Immature natural killer cell (primary cell): ENCODE data around the gene ATRAID. TPM values are rescaled to one million over a fixed set of nuclear protein-coding genes. Genes with fewer than 3 reads are reported as not detected.
A peak's percentile ranks its signal among the peaks of the same experiment; 100 is the strongest.

Experiments
- DNase-seq, 3 donors: peaks; one replicate each; pipeline ENCODE4 v3.0.0; 2022; ENCODE audit warnings: mixed read lengths in 1 of 3
- H3K27ac Mint-ChIP-seq, 6 donors: one replicate each; pipeline ENCODE4 v1.8.0; 2020; ENCODE audit warnings: mixed read lengths in 6 of 6, mild to moderate bottlenecking in 5 of 6, inconsistent platforms in 4 of 6, moderate library complexity in 3 of 6
- H3K27me3 Mint-ChIP-seq, 3 donors: one replicate each; pipeline ENCODE4 v1.8.0; 2020 to 2021; ENCODE audit warnings: low read depth in 3 of 3, mild to moderate bottlenecking in 3 of 3, mixed read lengths in 3 of 3, moderate library complexity in 3 of 3, inconsistent platforms in 1 of 3
- H3K36me3 Mint-ChIP-seq, 3 donors: one replicate each; pipeline ENCODE4 v1.8.0; 2020; ENCODE audit warnings: mixed read lengths in 3 of 3, inconsistent platforms in 2 of 3, mild to moderate bottlenecking in 2 of 3
- H3K4me1 Mint-ChIP-seq, 2 donors: one replicate each; pipeline ENCODE4 v1.8.0; 2020; ENCODE audit warnings: inconsistent platforms in 2 of 2, mild to moderate bottlenecking in 2 of 2, mixed read lengths in 2 of 2, moderate library complexity in 1 of 2
- H3K4me3 Mint-ChIP-seq, 5 donors: one replicate each; pipeline ENCODE4 v1.8.0; 2020; ENCODE audit warnings: mild to moderate bottlenecking in 5 of 5, mixed read lengths in 5 of 5, inconsistent platforms in 3 of 5, moderate library complexity in 3 of 5
- H3K9me3 Mint-ChIP-seq, 6 donors: one replicate each; pipeline ENCODE4 v1.8.0; 2020; ENCODE audit warnings: mild to moderate bottlenecking in 6 of 6, mixed read lengths in 6 of 6, inconsistent platforms in 4 of 6, moderate library complexity in 3 of 6
- polyA plus RNA-seq, 3 donors: library from polyadenylated mRNA; unstranded; fragments of 300-500 nt; fragmentation: Illumina TruSeq; gene quantifications; one replicate each; pipeline ENCODE4 v1.2.3, GENCODE V29; 2021

Gene ATRAID
- polyA plus RNA-seq, 3 donors from 2014 or later: 264 to 391 (median 388) TPM

DNA sequence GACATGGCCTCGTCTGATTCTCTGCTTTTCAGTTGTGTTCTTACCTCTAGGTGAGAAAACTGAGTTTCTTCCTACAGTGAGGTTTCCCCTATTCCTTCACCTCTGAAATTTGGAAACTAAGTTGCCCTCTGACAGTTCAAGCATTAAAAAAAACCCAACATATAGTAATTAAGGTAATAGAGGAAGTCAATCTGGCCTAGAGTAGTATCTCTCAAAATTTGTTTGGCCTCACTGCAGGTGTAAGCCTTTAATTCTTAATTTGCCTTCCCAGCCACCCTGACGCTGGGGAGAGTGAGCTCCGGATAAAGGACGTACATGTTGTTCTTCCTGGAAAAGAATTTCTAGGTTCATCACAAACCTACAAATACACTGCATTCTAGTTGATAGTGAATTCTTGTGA is 6.8 kb downstream of the ATRAID start:
- Mint-ChIP-seq H3K36me3 (peaks cover 0 to 18% (median 4%) of the 10 kb centered on the region in 3 donors), H3K9me3 (no peaks in the 10 kb centered on the region), H3K27me3 (peaks cover 0 to 4% (median 2%) of the 10 kb centered on the region in 3 donors), H3K4me1 (peaks cover 28 to 30% of the 10 kb centered on the region in 2 donors), H3K27ac (peak overlapping the region in 1 of 6 donors; percentile 69), H3K4me3 (peak overlapping the region; percentile 38 to 93 (median 61))
- DNase-seq: no peak

- Mint-ChIP-seq H3K4me1 (peaks cover 27% of the 10 kb centered on the region in 2 donors), H3K9me3 (no peaks in the 10 kb centered on the region), H3K4me3 (no peak overlapping the region), H3K27ac (no peak overlapping the region), H3K27me3 (peaks cover 0 to 4% (median 2%) of the 10 kb centered on the region in 3 donors), H3K36me3 (peaks cover 0 to 18% (median 4%) of the 10 kb centered on the region in 3 donors)
- no peak for DNase-seq
Observed at GRCh38 chr2:27219091-27219490, 7.2 kb downstream of the ATRAID start.

DNA sequence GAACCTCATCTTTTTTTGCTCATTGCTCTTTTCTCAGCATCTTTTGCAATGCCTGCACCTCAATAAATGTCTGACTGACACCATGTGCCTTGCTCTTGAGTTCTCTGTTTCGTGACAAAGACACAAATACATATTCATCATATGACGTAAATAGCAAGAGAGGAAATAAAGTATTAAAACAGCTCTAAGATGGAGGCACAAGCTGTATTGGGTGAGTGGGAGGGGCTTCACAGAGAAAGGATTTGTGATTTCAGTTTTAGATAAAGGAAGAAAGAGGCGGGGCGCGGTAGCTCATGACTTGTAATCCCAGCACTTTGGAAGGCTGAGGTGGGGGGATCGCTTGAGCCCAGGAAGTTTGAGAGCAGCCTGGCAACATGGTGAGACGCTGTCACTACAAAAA is 8.2 kb downstream of the ATRAID start:
- Mint-ChIP-seq H3K27me3 (peaks cover 0 to 4% (median 2%) of the 10 kb centered on the region in 3 donors), H3K36me3 (peaks cover 4 to 26% (median 4%) of the 10 kb centered on the region in 3 donors), H3K4me3 (peak overlapping the region in 1 of 5 donors; percentile 27), H3K9me3 (no peaks in the 10 kb centered on the region), H3K4me1 (peaks cover 27% of the 10 kb centered on the region in 2 donors), H3K27ac (no peak overlapping the region)
- DNase-seq: no peak

GRCh38 chr2:27221166-27221565 is 9.3 kb downstream of the ATRAID start:
- Mint-ChIP-seq H3K36me3 (peaks cover 4 to 27% (median 4%) of the 10 kb centered on the region in 3 donors), H3K4me1 (peaks cover 24 to 27% of the 10 kb centered on the region in 2 donors), H3K27me3 (peaks cover 0 to 4% (median 2%) of the 10 kb centered on the region in 3 donors), H3K9me3 (no peaks in the 10 kb centered on the region), H3K4me3 (no peak overlapping the region), H3K27ac (no peak overlapping the region)
- DNase-seq: no peak

DNA sequence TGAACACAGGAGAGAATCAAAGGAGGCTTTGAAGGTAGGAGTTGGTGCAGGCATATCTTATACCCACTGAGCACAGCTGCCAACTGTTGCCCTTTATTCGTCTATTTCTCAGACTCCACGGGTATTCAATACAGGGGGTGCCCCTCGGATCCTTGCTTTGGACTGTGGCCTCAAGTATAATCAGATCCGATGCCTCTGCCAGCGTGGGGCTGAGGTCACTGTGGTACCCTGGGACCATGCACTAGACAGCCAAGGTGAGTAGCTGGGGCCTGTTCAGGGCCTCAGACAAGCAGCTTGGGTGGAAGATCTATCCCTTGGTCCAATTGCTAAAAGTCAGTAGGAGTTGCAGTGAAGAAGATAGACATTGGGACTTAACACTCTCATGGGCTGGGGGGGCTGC is 10.6 kb downstream of the ATRAID start:
- Mint-ChIP-seq H3K27ac (no peak overlapping the region), H3K36me3 (peaks cover 7 to 39% (median 8%) of the 10 kb centered on the region in 3 donors), H3K4me3 (no peak overlapping the region), H3K9me3 (no peaks in the 10 kb centered on the region), H3K27me3 (peaks cover 0 to 3% (median 2%) of the 10 kb centered on the region in 3 donors), H3K4me1 (peaks cover 13 to 16% of the 10 kb centered on the region in 2 donors)
- no peak for DNase-seq

DNA sequence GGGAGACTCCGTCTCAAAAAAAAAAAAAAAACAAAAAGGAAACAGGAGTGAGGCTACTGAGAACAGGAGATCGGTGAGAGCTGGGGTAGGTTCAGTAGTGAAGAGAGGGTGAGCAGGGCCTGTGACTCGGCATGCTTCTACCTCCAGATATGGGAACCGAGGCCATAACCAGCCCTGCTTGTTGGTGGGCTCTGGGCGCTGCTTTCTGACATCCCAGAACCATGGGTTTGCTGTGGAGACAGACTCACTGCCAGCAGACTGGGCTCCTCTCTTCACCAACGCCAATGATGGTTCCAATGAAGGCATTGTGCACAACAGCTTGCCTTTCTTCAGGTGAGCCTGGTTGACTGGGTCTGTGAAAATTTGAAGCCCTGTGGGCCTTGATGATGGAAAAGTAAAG is 11.6 kb downstream of the ATRAID start:
- no peaks in the 10 kb centered on the region for H3K9me3 Mint-ChIP-seq
- H3K4me1 Mint-ChIP-seq: peaks cover 3 to 6% of the 10 kb centered on the region in 2 donors
- no peak for DNase-seq
- no peaks in the 10 kb centered on the region for H3K27me3 Mint-ChIP-seq
- H3K27ac Mint-ChIP-seq: no peak overlapping the region
- no peak overlapping the region for H3K4me3 Mint-ChIP-seq
- H3K36me3 Mint-ChIP-seq: peaks cover 7 to 48% (median 13%) of the 10 kb centered on the region in 3 donors

DNA sequence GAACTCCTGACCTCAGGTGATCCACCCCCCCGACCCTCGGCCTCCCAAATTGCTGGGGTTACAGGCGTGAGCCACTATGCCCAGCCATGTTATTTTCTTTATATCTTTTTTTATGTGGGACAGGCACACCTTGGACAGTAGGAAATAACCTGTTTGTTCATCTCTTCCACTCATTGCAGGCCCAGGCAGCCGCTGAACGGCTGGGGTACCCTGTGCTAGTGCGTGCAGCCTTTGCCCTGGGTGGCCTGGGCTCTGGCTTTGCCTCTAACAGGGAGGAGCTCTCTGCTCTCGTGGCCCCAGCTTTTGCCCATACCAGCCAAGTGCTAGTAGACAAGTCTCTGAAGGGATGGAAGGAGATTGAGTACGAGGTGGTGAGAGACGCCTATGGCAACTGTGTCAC is 13.7 kb downstream of the ATRAID start:
- H3K4me3 Mint-ChIP-seq: no peak overlapping the region
- H3K9me3 Mint-ChIP-seq: no peaks in the 10 kb centered on the region
- H3K27me3 Mint-ChIP-seq: no peaks in the 10 kb centered on the region
- H3K4me1 Mint-ChIP-seq: no peaks in the 10 kb centered on the region
- H3K36me3 Mint-ChIP-seq: peaks cover 7 to 46% (median 13%) of the 10 kb centered on the region in 3 donors
- no peak for DNase-seq
- H3K27ac Mint-ChIP-seq: peak overlapping the region in 1 of 6 donors; percentile 39

- Mint-ChIP-seq H3K4me3 (no peak overlapping the region), H3K9me3 (no peaks in the 10 kb centered on the region), H3K36me3 (peaks cover 11 to 48% (median 12%) of the 10 kb centered on the region in 3 donors), H3K27me3 (no peaks in the 10 kb centered on the region), H3K4me1 (no peaks in the 10 kb centered on the region), H3K27ac (no peak overlapping the region)
- no peak for DNase-seq
Observed at GRCh38 chr2:27227501-27227900, 15.7 kb downstream of the ATRAID start.

DNA sequence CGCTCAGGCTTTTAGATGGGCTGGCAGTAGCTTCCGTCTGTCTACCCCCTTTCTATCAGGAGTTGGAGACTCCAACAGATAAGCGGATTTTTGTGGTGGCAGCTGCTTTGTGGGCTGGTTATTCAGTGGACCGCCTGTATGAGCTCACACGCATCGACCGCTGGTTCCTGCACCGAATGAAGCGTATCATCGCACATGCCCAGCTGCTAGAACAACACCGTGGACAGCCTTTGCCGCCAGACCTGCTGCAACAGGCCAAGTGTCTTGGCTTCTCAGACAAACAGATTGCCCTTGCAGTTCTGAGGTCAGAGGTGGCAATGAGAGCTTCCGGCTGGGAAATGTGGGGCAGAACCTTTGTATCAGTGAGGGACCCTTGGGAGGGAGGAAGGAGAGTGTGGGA is 20.1 kb downstream of the ATRAID start:
- Mint-ChIP-seq H3K27me3 (peaks cover 0 to 3% (median 0%) of the 10 kb centered on the region in 3 donors), H3K36me3 (peaks cover 32 to 64% (median 34%) of the 10 kb centered on the region in 3 donors), H3K9me3 (no peaks in the 10 kb centered on the region), H3K4me1 (no peaks in the 10 kb centered on the region), H3K4me3 (no peak overlapping the region), H3K27ac (no peak overlapping the region)
- DNase-seq: no peak

DNA sequence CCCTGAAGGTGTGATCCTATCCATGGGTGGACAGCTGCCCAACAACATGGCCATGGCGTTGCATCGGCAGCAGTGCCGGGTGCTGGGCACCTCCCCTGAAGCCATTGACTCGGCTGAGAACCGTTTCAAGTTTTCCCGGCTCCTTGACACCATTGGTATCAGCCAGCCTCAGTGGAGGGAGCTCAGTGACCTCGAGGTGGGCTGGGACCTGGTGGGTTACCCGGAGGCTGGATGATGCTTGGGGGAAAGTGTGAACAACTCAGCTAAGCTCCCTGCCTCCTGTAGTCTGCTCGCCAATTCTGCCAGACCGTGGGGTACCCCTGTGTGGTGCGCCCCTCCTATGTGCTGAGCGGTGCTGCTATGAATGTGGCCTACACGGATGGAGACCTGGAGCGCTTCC is 21.5 kb downstream of the ATRAID start:
- Mint-ChIP-seq H3K9me3 (no peaks in the 10 kb centered on the region), H3K27ac (no peak overlapping the region), H3K36me3 (peaks cover 28 to 61% (median 33%) of the 10 kb centered on the region in 3 donors), H3K27me3 (peaks cover 0 to 3% (median 0%) of the 10 kb centered on the region in 3 donors), H3K4me1 (no peaks in the 10 kb centered on the region), H3K4me3 (no peak overlapping the region)
- no peak for DNase-seq

- H3K4me1 Mint-ChIP-seq: no peaks in the 10 kb centered on the region
- peaks cover 36 to 74% (median 45%) of the 10 kb centered on the region in 3 donors for H3K36me3 Mint-ChIP-seq
- H3K27me3 Mint-ChIP-seq: peaks cover 0 to 3% (median 2%) of the 10 kb centered on the region in 3 donors
- DNase-seq: no peak
- no peaks in the 10 kb centered on the region for H3K9me3 Mint-ChIP-seq
- H3K27ac Mint-ChIP-seq: no peak overlapping the region
- H3K4me3 Mint-ChIP-seq: no peak overlapping the region
Observed at GRCh38 chr2:27236136-27236535, 24.3 kb downstream of the ATRAID start.

DNA sequence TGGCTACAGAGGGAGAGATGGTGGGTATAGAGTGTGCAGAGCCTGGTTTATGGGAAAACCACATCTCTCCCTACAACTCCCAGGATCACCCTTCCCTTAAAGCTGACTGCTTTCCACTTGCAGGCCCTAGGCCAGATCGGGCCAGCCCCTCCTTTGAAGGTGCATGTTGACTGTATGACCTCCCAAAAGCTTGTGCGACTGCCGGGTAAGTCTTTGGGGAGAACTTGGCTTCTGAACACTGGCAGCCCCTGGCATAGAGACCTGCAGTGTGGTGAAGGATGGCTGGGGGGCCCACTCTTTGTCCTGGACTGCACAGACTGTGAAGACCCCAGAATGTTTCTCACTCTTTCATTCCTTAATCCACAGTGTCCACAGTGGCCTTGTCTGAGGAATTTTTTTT is 24.8 kb downstream of the ATRAID start:
- H3K4me3 Mint-ChIP-seq: no peak overlapping the region
- no peaks in the 10 kb centered on the region for H3K4me1 Mint-ChIP-seq
- H3K27me3 Mint-ChIP-seq: peaks cover 0 to 3% (median 2%) of the 10 kb centered on the region in 3 donors
- no peaks in the 10 kb centered on the region for H3K9me3 Mint-ChIP-seq
- H3K27ac Mint-ChIP-seq: no peak overlapping the region
- peaks cover 36 to 74% (median 45%) of the 10 kb centered on the region in 3 donors for H3K36me3 Mint-ChIP-seq
- DNase-seq: no peak

- H3K36me3 Mint-ChIP-seq: peaks cover 35 to 69% (median 41%) of the 10 kb centered on the region in 3 donors
- H3K27ac Mint-ChIP-seq: no peak overlapping the region
- DNase-seq: no peak
- peaks cover 0 to 3% (median 2%) of the 10 kb centered on the region in 3 donors for H3K27me3 Mint-ChIP-seq
- no peaks in the 10 kb centered on the region for H3K4me1 Mint-ChIP-seq
- H3K4me3 Mint-ChIP-seq: no peak overlapping the region
- H3K9me3 Mint-ChIP-seq: no peaks in the 10 kb centered on the region
Observed at GRCh38 chr2:27237341-27237945, 25.6 kb downstream of the ATRAID start.

DNA sequence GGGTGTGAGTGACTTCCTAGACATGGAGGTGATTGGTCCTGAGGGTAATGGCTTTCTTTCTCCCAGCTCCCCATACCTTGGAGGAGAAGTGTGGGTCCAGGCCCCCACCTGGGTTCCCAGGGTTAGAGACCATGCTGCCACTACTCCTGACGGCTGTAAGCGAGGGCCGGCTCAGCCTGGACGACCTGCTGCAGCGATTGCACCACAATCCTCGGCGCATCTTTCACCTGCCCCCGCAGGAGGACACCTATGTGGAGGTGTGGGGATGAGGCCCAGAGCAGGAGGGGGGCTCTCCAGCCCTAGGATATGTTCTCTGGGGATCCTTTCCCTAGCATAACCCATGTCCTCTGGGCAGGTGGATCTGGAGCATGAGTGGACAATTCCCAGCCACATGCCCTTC is 27.1 kb downstream of the ATRAID start:
- Mint-ChIP-seq H3K4me1 (no peaks in the 10 kb centered on the region), H3K4me3 (no peak overlapping the region), H3K27me3 (peaks cover 0 to 2% (median 1%) of the 10 kb centered on the region in 3 donors), H3K9me3 (no peaks in the 10 kb centered on the region), H3K27ac (no peak overlapping the region), H3K36me3 (peaks cover 24 to 60% (median 29%) of the 10 kb centered on the region in 3 donors)
- no peak for DNase-seq

DNA sequence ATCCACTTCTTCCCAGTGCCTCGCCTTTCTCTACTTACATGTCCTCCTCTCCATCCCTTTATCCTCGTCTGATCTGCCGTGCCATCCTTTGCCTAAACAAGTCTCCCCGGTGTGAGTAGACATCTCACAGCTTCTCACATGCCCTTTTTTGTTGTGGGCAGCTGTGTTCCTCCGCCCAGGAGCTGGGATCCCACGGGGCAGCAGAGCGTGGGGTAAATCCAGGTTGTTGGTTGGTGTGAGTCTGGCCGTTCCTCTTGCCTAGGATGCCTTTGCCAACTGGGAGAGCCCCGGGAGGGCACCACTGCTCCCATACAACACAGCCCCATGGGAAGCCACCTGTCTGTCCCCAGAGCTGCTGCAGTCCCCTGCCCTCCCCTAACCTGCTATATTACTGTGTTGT is 28.6 kb downstream of the ATRAID start:
- no peak overlapping the region for H3K4me3 Mint-ChIP-seq
- H3K4me1 Mint-ChIP-seq: no peaks in the 10 kb centered on the region
- peaks cover 16 to 50% (median 19%) of the 10 kb centered on the region in 3 donors for H3K36me3 Mint-ChIP-seq
- H3K27me3 Mint-ChIP-seq: peaks cover 0 to 2% (median 0%) of the 10 kb centered on the region in 3 donors
- no peaks in the 10 kb centered on the region for H3K9me3 Mint-ChIP-seq
- DNase-seq: no peak
- H3K27ac Mint-ChIP-seq: no peak overlapping the region
